Panc1 (cell line): Measurements from ENCODE around the gene WDR74. TPM values are rescaled to one million over a fixed set of nuclear protein-coding genes. Genes with fewer than 3 reads are reported as not detected.
A peak's percentile ranks its signal among the peaks of the same experiment; 100 is the strongest.

Experiments used
- ATAC-seq: fragments of 200-7000 bp; cut with Tn5 transposase; 2 replicates; pipeline ENCODE4 v1.9.1; 2020; ENCODE audit warnings: mild to moderate bottlenecking, moderate library complexity
- BruUV-seq: library from RNA; stranded (reverse); fragments of 400-500 nt; replicated peaks from 2 replicates; lab custom pipeline; 2021; lab: Mats Ljungman, UMichigan
- CTCF ChIA-PET: fragments of 300-600 bp; sonication (Branson Sonifier 250); formaldehyde crosslinking; loops from one replicate; lab custom pipeline; 2022; ENCODE audit warnings: antibody characterized with exemption; lab: Charles Lee
- POLR2A ChIA-PET: fragments of 300-600 bp; sonication (Branson Sonifier 250); formaldehyde crosslinking; loops from one replicate; lab custom pipeline; 2022; ENCODE audit warnings: antibody characterized with exemption; lab: Charles Lee
- DNase-seq: peaks from one replicate; pipeline ENCODE4 v3.0.0-alpha.2; 2010; ENCODE audit warnings: low read depth, low spot score
- H3K27ac ChIP-seq: 2 replicates; pipeline ENCODE4 v1.5.1; 2011; ENCODE audit warnings: mild to moderate bottlenecking, low read length, inconsistent platforms
- H3K27me3 ChIP-seq: fragments of 200-500 bp; sonication (Bioruptor generic); 2 replicates; pipeline ENCODE4 v1.6.0; 2014; ENCODE audit warnings: low read length, inconsistent platforms; ENCODE audit not compliant: control insufficient read depth, insufficient read depth
- H3K36me3 ChIP-seq: fragments of 200-500 bp; sonication (Bioruptor generic); 2 replicates; pipeline ENCODE4 v1.5.1; 2014; ENCODE audit warnings: inconsistent platforms, mild to moderate bottlenecking, low read length, moderate library complexity; ENCODE audit not compliant: control insufficient read depth, insufficient read depth
- H3K4me1 ChIP-seq: 2 replicates; pipeline ENCODE4 v1.5.1; 2011; ENCODE audit warnings: inconsistent platforms, mild to moderate bottlenecking, low read length, moderate library complexity; ENCODE audit not compliant: control insufficient read depth, insufficient read depth
- H3K4me3 ChIP-seq, 2 experiments: 2 replicates each; pipeline ENCODE4 v1.5.1; 2011 to 2012; ENCODE audit warnings: low read depth in 2 of 2, low read length in 2 of 2, mild to moderate bottlenecking in 2 of 2, inconsistent platforms in 1 of 2, moderate library complexity in 1 of 2
- H3K9me3 ChIP-seq: fragments of 200-500 bp; sonication (Bioruptor generic); 2 replicates; pipeline ENCODE4 v1.5.1; 2014; ENCODE audit warnings: low read depth, mild to moderate bottlenecking, inconsistent platforms, low read length, moderate library complexity; ENCODE audit not compliant: control insufficient read depth, insufficient read depth
- CTCF ChIP-seq: fragments of 450-650 bp; IDR thresholded peaks from 2 replicates; pipeline ENCODE4 v1.5.1; 2017; ENCODE audit warnings: mild to moderate bottlenecking
- POLR2AphosphoS5 ChIP-seq: IDR thresholded peaks from 2 replicates; pipeline ENCODE4 v1.6.1; 2012; ENCODE audit warnings: mild to moderate bottlenecking, low read depth, low read length, moderate library complexity
- REST ChIP-seq, 2 experiments: IDR thresholded peaks; 2 replicates each; pipeline ENCODE4 v1.6.1; 2011 to 2012; ENCODE audit warnings: low read depth in 2 of 2, control low read depth in 1 of 2, low read length in 1 of 2, mild to moderate bottlenecking in 1 of 2, moderate library complexity in 1 of 2; ENCODE audit not compliant: insufficient read depth in 1 of 2
- SIN3A ChIP-seq: IDR thresholded peaks from 2 replicates; pipeline ENCODE4 v1.6.1; 2012; ENCODE audit warnings: low read depth, mild to moderate bottlenecking, low read length, moderate library complexity, borderline replicate concordance; ENCODE audit not compliant: insufficient read depth
- TCF7L2 ChIP-seq: IDR thresholded peaks from 2 replicates; pipeline ENCODE4 v1.6.1; 2011; ENCODE audit warnings: mild to moderate bottlenecking, low read depth, low read length, inconsistent platforms
- in situ Hi-C: cut with HindIII; loops from 2 replicates; pipeline ENCODE4 v1.10.0; 2016; ENCODE audit warnings: low sequenced_read_pairs, low pct_unique_long_range_greater_than_20kb
- intact Hi-C: fragments of 100-400 bp; cut with micrococcal nuclease; formaldehyde crosslinking; loops from one replicate; pipeline ENCODE4 v1.10.0; 2022; ENCODE audit not compliant: unreplicated experiment
- total RNA-seq: library from RNA; stranded (reverse); gene quantifications from one replicate; pipeline ENCODE4 v1.2.1, GENCODE V29; 2021; ENCODE audit not compliant: unreplicated experiment

WDR74 gene
- total RNA-seq, 1 experiment from 2014 or later, result 62.9 TPM

GRCh38 chr11:62882431-62882749, 43.0 kb upstream of the WDR74 start:
- ATAC-seq, result no peak
- peaks cover 36% of the 10 kb centered on the region for H3K4me1 ChIP-seq
- H3K9me3 ChIP-seq, result no peaks in the 10 kb centered on the region
- DNase-seq, result no peak
- BruUV-seq, result no TSS peak
- peak overlapping the region; percentile 99 for H3K27ac ChIP-seq
- peak overlapping the region; percentile 76 to 86 for H3K4me3 ChIP-seq
- TF ChIP-seq CTCF (no peak), REST (IDR thresholded peaks at IDR 0.05; ENCODE audit: insufficient read depth in 1 of 2, low read depth in 2 of 2, low read length in 1 of 2) (no peak), TCF7L2 (no peak), POLR2AphosphoS5 (no peak), SIN3A (no peak)
- intact Hi-C loops, result no loop called here
- ChIA-PET POLR2A (interaction anchor here (2.0 kb wide), 1 partner anchor 41 kb away, joined by 8 read pairs; no protein-coding TSS in a partner anchor), CTCF (no interaction called here)
- H3K36me3 ChIP-seq, result peaks cover 37% of the 10 kb centered on the region
- in situ Hi-C loops, result no loop called here
- H3K27me3 ChIP-seq, result no peaks in the 10 kb centered on the region

GRCh38 chr11:62881579-62882430, 42.4 kb upstream of the WDR74 start:
- Histone ChIP-seq H3K4me3 (peak overlapping the region; percentile 76 to 86), H3K27me3 (no peaks in the 10 kb centered on the region), H3K4me1 (peaks cover 36% of the 10 kb centered on the region), H3K27ac (peak overlapping the region; percentile 99), H3K36me3 (peaks cover 34% of the 10 kb centered on the region), H3K9me3 (no peaks in the 10 kb centered on the region)
- ChIA-PET POLR2A (interaction anchor here (0.5 to 2.0 kb wide), 5 partner anchors 25 to 365 kb away, joined by 3 to 8 read pairs (median 3); no protein-coding TSS in a partner anchor), CTCF (interaction anchor here (0.7 kb wide), 1 partner anchor 263 kb away, joined by 3 read pairs; no protein-coding TSS in a partner anchor)
- DNase-seq (peak; percentile 81), ATAC-seq (peak; percentile 60; the same call in 1 of the 2 replicates)
- in situ Hi-C loops (no loop called here), intact Hi-C loops (no loop called here)
- TF ChIP-seq CTCF (peak; percentile 34), SIN3A (no peak), REST (IDR thresholded peaks at IDR 0.05; ENCODE audit: insufficient read depth in 1 of 2, low read depth in 2 of 2, low read length in 1 of 2) (no peak), TCF7L2 (peak; percentile 79), POLR2AphosphoS5 (no peak; the same call in 1 of the 2 replicates)
- no TSS peak for BruUV-seq
